Stimulated activated CD4-positive, alpha-beta T cell treated with anti-CD3 and anti-CD28 coated beads, Interleukin-2, amount 100 ng/mL, for 4 hours (primary cell): ENCODE data around the gene OR7C2.

Experiments used
- DNase-seq: peaks from one replicate; pipeline ENCODE4 v3.0.0-alpha.2; 2020; ENCODE audit warnings: low read depth

The OR7C2 gene

DNA sequence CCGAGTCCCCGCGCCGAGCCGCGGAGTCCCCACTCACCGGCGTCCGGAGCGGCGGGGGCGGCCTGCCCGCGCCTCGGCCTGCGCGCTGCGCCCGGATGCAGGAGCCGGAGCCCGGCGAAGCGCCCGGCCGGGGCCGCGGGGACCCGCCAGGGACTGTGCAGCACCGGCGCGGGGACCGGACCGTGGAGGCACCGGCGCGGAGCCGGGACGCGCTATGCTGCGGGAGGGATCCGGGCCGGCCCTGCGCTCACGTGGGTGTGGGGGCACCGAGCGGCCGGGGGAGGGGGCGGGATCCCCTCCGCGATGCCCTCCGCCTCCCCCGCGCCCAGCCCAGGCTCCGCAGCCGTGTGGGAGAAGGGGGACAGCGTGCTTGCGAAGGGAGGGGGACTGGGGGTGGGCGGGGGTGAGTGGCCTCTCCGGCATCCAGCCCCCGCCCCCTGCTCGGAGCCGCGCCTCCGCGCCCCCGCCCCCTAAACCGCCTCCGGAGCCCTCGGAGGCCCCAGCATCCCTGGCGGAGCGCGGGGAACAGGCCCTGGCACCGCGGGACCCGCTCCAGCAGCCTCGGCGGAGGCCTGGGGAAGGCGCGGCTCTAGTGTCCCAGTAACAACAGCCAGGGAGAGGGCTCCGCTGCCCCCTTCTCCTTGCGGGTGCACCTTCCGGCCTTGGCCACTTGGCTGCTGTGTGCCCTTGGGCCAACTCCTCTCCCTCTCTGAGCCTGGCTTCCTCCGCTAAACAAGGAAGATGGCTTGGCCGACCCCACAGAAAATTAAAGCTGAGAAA lies 38.4 kb downstream of the OR7C2 start, which contains the start of gene SLC1A6:
Gene SLC1A6, minus strand, starts transcription at position 389 of the 780 bp plus-strand sequence. CDS start 6,954 bp downstream, outside the sequence.
- DNase-seq, result no peak

DNA sequence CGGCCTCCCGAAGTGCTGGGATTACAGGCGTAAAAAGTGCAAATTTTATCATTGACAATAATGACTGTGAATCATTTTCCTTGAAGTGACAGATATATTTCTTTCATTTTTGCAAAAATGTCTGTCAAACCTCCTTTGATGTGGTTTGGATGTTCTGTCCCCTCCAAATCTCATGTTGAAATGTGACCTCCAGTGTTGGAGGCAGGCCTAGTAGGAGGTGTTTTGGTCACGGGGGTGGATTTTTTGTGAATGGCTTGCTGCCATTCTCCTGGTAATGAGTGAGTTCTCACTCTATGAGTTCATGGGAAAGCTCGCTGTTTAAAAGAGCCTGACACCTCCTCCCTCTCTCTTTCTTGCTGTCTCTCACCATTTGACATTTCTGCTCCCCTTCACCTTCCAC lies 43.8 kb downstream of the OR7C2 start:
- DNase-seq, result no peak
